ENCODE measurements around the gene ULK3. TPM values are rescaled to one million over a fixed set of nuclear protein-coding genes. Genes with fewer than 3 reads are reported as not detected.

The ULK3 gene
- total RNA-seq, 1 experiment from 2014 or later = 58.3 TPM

DNA sequence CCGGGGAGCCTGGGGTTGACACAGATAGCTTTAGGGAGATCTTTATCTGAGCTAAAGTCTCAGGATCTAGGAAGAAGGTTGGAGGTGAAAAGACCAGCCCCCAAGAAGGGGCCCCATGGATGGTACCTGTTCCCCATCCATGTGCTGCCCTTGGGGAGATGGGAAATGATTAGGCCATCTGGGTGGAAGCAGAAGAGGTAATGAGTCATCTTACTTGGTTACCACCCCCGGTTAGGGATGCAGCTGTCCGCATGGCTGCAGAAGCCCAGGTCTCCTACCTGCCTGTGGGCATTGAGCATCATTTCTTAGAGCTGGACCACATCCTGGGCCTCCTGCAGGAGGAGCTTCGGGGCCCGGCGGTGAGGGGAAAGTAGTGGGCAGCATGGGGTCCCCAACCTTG lies 19.6 kb downstream of the ULK3 start:
- TF ChIP-seq EZH2 (IDR thresholded peaks at IDR 0.05; ENCODE audit: borderline replicate concordance, low read depth, low read length, poor library complexity, severe bottlenecking) (no peak), CTCF (conservative IDR thresholded peaks at IDR 0.05; ENCODE audit: low read depth, low read length) (no peak)
- intact Hi-C loops (cut with micrococcal nuclease; ENCODE audit: unreplicated experiment) = no loop called here
- no peak for DNase-seq (ENCODE audit: low spot score)
- no peak overlapping the region for H3K4me3 ChIP-seq (ENCODE audit: low read depth, low read length, poor library complexity, severe bottlenecking)
- H3K27ac ChIP-seq (ENCODE audit: low read depth, low read length, poor library complexity, severe bottlenecking) = no peak overlapping the region
- H3K4me1 ChIP-seq (ENCODE audit: insufficient read depth, low read length, poor library complexity, severe bottlenecking) = peaks cover 9% of the 10 kb centered on the region
- ChIA-PET CTCF (no interaction called here), POLR2A (ENCODE audit: low non-redundant PET) (no interaction called here)
- H3K36me3 ChIP-seq (ENCODE audit: insufficient read depth, low read length, poor library complexity, severe bottlenecking) = no peaks in the 10 kb centered on the region
- peaks cover 15% of the 10 kb centered on the region for H3K27me3 ChIP-seq (replicated peaks; ENCODE audit: insufficient read depth, low read depth, low read length, poor library complexity)
- BruUV-seq (replicated peaks) = no TSS peak
- no peaks in the 10 kb centered on the region for H3K9me3 ChIP-seq (ENCODE audit: low read depth, low read length, poor library complexity, severe bottlenecking)

- Histone ChIP-seq H3K27me3 (replicated peaks; ENCODE audit: insufficient read depth, low read depth, low read length, poor library complexity) (peaks cover 5% of the 10 kb centered on the region), H3K9me3 (ENCODE audit: low read depth, low read length, poor library complexity, severe bottlenecking) (no peaks in the 10 kb centered on the region), H3K4me3 (ENCODE audit: low read depth, low read length, poor library complexity, severe bottlenecking) (no peak overlapping the region), H3K36me3 (ENCODE audit: insufficient read depth, low read length, poor library complexity, severe bottlenecking) (no peaks in the 10 kb centered on the region), H3K4me1 (ENCODE audit: insufficient read depth, low read length, poor library complexity, severe bottlenecking) (peaks cover 8% of the 10 kb centered on the region), H3K27ac (ENCODE audit: low read depth, low read length, poor library complexity, severe bottlenecking) (no peak overlapping the region)
- TF ChIP-seq CTCF (conservative IDR thresholded peaks at IDR 0.05; ENCODE audit: low read depth, low read length) = no peak
- no peak for TF ChIP-seq EZH2 (IDR thresholded peaks at IDR 0.05; ENCODE audit: borderline replicate concordance, low read depth, low read length, poor library complexity, severe bottlenecking)
- intact Hi-C loops (cut with micrococcal nuclease; ENCODE audit: unreplicated experiment) = no loop called here
- CTCF ChIA-PET = no interaction called here
- BruUV-seq (replicated peaks) = no TSS peak
- no peak for DNase-seq (ENCODE audit: low spot score)
- POLR2A ChIA-PET (ENCODE audit: low non-redundant PET) = no interaction called here
Observed at GRCh38 chr15:74822233-74822632, 20.7 kb downstream of the ULK3 start.

DNA sequence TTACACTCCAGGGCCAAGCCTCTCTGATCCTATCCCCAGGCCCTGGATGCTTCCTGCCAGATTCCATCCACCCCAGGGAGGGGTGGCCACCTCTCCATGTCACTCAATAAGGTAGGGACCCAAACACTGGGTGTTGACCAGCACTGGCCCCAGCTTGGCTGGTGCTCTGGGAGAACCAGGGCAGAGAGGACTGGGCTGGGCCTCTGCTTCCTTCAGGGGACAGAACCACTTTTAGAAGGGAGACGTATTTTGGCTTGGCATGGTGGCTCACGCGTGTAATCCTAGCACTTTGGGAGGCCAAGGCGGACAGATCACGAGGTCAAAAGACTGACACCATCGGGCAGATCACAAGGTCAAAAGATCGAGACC lies 21.2 kb downstream of the ULK3 start:
- no peak for DNase-seq (ENCODE audit: low spot score)
- Histone ChIP-seq H3K9me3 (ENCODE audit: low read depth, low read length, poor library complexity, severe bottlenecking) (no peaks in the 10 kb centered on the region), H3K4me1 (ENCODE audit: insufficient read depth, low read length, poor library complexity, severe bottlenecking) (peaks cover 4% of the 10 kb centered on the region), H3K27ac (ENCODE audit: low read depth, low read length, poor library complexity, severe bottlenecking) (no peak overlapping the region), H3K4me3 (ENCODE audit: low read depth, low read length, poor library complexity, severe bottlenecking) (no peak overlapping the region), H3K27me3 (replicated peaks; ENCODE audit: insufficient read depth, low read depth, low read length, poor library complexity) (peaks cover under 1% of the 10 kb centered on the region), H3K36me3 (ENCODE audit: insufficient read depth, low read length, poor library complexity, severe bottlenecking) (no peaks in the 10 kb centered on the region)
- TF ChIP-seq CTCF (conservative IDR thresholded peaks at IDR 0.05; ENCODE audit: low read depth, low read length) (no peak), EZH2 (IDR thresholded peaks at IDR 0.05; ENCODE audit: borderline replicate concordance, low read depth, low read length, poor library complexity, severe bottlenecking) (no peak)
- CTCF ChIA-PET = no interaction called here
- POLR2A ChIA-PET (ENCODE audit: low non-redundant PET) = no interaction called here
- BruUV-seq (replicated peaks) = no TSS peak
- intact Hi-C loops (cut with micrococcal nuclease; ENCODE audit: unreplicated experiment) = no loop called here

Data from A673 (cell line).